GM12892 (cell line): ENCODE results near the gene BRD9.

ENCODE experiments used
- POLR2AphosphoS5 ChIP-seq: IDR thresholded peaks from 2 replicates; pipeline ENCODE4 v1.6.1; 2011; ENCODE audit warnings: low read depth, low read length, control low read depth
- TAF1 ChIP-seq: IDR thresholded peaks from 2 replicates; pipeline ENCODE4 v1.6.1; 2011; ENCODE audit warnings: low read depth, mild to moderate bottlenecking, control low read depth, low read length, borderline replicate concordance

DNA sequence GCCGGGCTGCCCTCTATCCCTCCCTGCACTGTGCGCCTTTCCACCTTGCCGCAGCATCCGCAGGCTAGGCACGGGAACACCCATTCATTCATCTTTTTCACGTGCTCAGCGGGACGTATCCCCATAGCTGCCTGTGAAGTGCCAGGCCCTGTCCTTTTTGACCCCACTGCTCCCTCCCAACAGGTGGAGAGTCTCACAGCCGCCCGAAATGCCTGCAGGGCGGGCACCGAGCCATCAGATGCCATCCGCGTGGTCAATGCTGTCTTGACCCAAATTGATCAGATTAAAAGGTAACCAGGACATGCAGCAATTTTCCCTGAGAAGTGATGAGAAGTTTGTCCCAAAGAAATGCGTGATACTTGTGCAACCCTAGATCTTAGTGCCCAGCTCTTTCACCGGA, 15.6 kb upstream of the BRD9 start:
- TF ChIP-seq POLR2AphosphoS5, result no peak
- no peak for TF ChIP-seq TAF1
